ENCODE results near the gene SEMA3G.

SEMA3G gene

GRCh38 chr3:52479877-52480575, 35.1 kb upstream of the SEMA3G start:
- DNase-seq (ENCODE audit: low read depth, low spot score): no peak

- DNase-seq (ENCODE audit: low read depth, low spot score): no peak
Measured at GRCh38 chr3:52479037-52479876, 34.4 kb upstream of the SEMA3G start.

GRCh38 chr3:52477796-52478095, 32.8 kb upstream of the SEMA3G start:
- DNase-seq (ENCODE audit: low read depth, low spot score): no peak

- DNase-seq (ENCODE audit: low read depth, low spot score): no peak
Measured at GRCh38 chr3:52477076-52477795, 32.3 kb upstream of the SEMA3G start.

GRCh38 chr3:52473026-52473425, 28.1 kb upstream of the SEMA3G start:
- no peak for DNase-seq (ENCODE audit: low read depth, low spot score)

- DNase-seq (ENCODE audit: low read depth, low spot score): no peak
Measured at GRCh38 chr3:52472239-52473000, 27.5 kb upstream of the SEMA3G start.

- no peak for DNase-seq (ENCODE audit: low read depth, low spot score)
Measured at GRCh38 chr3:52471371-52472238, 26.7 kb upstream of the SEMA3G start.

GRCh38 chr3:52470920-52471319, 26.0 kb upstream of the SEMA3G start:
- DNase-seq (ENCODE audit: low read depth, low spot score): no peak

- DNase-seq (ENCODE audit: low read depth, low spot score): no peak
Measured at GRCh38 chr3:52469001-52469400, 24.1 kb upstream of the SEMA3G start.

- DNase-seq (ENCODE audit: low read depth, low spot score): no peak
Measured at GRCh38 chr3:52468336-52468735, 23.4 kb upstream of the SEMA3G start.

- no peak for DNase-seq (ENCODE audit: low read depth, low spot score)
Measured at GRCh38 chr3:52463416-52463815, 18.5 kb upstream of the SEMA3G start.

GRCh38 chr3:52461874-52462273, 17.0 kb upstream of the SEMA3G start:
- no peak for DNase-seq (ENCODE audit: low read depth, low spot score)

- no peak for DNase-seq (ENCODE audit: low read depth, low spot score)
Measured at GRCh38 chr3:52458770-52459545, 14.1 kb upstream of the SEMA3G start.

GRCh38 chr3:52458031-52458760, 13.3 kb upstream of the SEMA3G start:
- DNase-seq (ENCODE audit: low read depth, low spot score): no peak

- DNase-seq (ENCODE audit: low read depth, low spot score): no peak
Measured at GRCh38 chr3:52456800-52457183, 11.9 kb upstream of the SEMA3G start.

- DNase-seq (ENCODE audit: low read depth, low spot score): no peak
Measured at GRCh38 chr3:52456169-52456799, 11.4 kb upstream of the SEMA3G start.

- peak; percentile 93 for DNase-seq (ENCODE audit: low read depth, low spot score)
Measured at GRCh38 chr3:52455283-52456168, 10.6 kb upstream of the SEMA3G start, which contains the start of gene NISCH. Gene NISCH, plus strand, starts transcription at chr3:52455604. Its CDS starts 38 bp downstream, at chr3:52455642.

GRCh38 chr3:52454938-52455282, 10.0 kb upstream of the SEMA3G start:
- no peak for DNase-seq (ENCODE audit: low read depth, low spot score)
